ENCODE results near the gene PISD. TPM values are rescaled to one million over a fixed set of nuclear protein-coding genes. Genes with fewer than 3 reads are reported as not detected.

Gene PISD
- total RNA-seq, 1 experiment from 2014 or later: 36.0 TPM

DNA sequence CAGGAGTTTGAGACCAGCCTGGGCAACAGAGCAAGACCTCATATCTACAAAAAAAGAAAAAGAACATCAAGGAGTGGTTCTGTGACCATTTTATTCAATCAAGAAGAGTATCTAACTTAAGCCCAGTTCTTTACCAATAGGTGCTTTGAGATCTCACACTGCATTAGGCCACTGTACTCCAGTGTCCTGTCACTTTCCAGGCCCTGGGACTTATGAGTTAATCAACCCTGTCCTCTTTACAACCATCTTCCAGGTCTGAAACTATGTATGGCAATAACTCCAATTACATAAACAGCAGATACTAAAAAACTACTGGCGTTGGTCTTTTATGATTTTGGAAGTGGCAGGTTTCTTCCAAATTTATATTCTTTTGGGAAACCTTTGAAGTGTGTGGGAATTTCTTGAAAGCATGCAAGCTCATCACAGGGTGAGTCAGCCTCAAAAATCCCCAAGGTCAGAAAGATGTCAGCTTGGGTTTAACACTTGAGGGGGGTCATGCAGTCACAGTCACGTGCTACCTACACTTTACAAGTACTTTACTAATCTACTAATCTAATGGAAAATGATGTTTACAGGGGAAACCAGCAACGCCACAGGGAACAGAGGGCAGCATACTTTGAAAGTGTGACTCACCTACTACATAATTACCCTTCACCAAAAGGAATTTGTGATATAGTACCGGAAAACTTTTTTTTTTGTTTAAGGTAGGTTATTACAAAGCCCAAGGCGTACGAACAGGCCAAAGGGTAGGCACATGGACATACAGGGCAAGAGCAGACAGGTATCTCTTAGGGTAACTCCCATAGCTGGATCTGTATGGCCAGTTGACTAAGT, 15.6 kb downstream of the PISD start:
- Histone ChIP-seq H3F3A (ENCODE audit: low read length, unreplicated experiment) (peaks cover 6% of the 10 kb centered on the region), H3K27me3 (ENCODE audit: low read length) (no peaks in the 10 kb centered on the region), H3K9me3 (ENCODE audit: low read length) (no peaks in the 10 kb centered on the region), H2AFZ (ENCODE audit: low read length) (no peak overlapping the region), H3K36me3 (ENCODE audit: low read depth, low read length) (peaks cover 8% of the 10 kb centered on the region), H3K4me2 (ENCODE audit: low read length) (peak overlapping the region; percentile 16), H3K9ac (ENCODE audit: low read length) (peak overlapping the region; percentile 29), H3K27ac (ENCODE audit: low read length) (peak overlapping the region; percentile 81), H3K4me3 (ENCODE audit: low read length) (no peak overlapping the region), H4K20me1 (ENCODE audit: low read length) (no peaks in the 10 kb centered on the region), H3K9me2 (replicated peaks; ENCODE audit: low read length) (no peaks in the 10 kb centered on the region), H3K79me2 (ENCODE audit: low read length) (peaks cover 54% of the 10 kb centered on the region), H3K4me1 (ENCODE audit: insufficient read depth, low read length) (peaks cover 20% of the 10 kb centered on the region)
- TSS peak; percentile 25 for BruUV-seq (replicated peaks)
- ChIA-PET POLR2A (ENCODE audit: unreplicated experiment) (no interaction called here), CTCF (interaction anchor here (0.7 kb wide), 1 partner anchor 16 kb away, joined by 3 read pairs; the partner anchor contains the start of gene PISD)
- intact Hi-C loops (cut with micrococcal nuclease): no loop called here
- peak; percentile 72 for DNase-seq
- peak; percentile 90 for ATAC-seq
- TF ChIP-seq EZH2phosphoT487 (IDR thresholded peaks at IDR 0.05; ENCODE audit: borderline replicate concordance, low read length) (no peak), EZH2 (IDR thresholded peaks at IDR 0.05; ENCODE audit: low read length, unreplicated experiment) (no peak)
- TF ChIP-seq, protein P1, sequence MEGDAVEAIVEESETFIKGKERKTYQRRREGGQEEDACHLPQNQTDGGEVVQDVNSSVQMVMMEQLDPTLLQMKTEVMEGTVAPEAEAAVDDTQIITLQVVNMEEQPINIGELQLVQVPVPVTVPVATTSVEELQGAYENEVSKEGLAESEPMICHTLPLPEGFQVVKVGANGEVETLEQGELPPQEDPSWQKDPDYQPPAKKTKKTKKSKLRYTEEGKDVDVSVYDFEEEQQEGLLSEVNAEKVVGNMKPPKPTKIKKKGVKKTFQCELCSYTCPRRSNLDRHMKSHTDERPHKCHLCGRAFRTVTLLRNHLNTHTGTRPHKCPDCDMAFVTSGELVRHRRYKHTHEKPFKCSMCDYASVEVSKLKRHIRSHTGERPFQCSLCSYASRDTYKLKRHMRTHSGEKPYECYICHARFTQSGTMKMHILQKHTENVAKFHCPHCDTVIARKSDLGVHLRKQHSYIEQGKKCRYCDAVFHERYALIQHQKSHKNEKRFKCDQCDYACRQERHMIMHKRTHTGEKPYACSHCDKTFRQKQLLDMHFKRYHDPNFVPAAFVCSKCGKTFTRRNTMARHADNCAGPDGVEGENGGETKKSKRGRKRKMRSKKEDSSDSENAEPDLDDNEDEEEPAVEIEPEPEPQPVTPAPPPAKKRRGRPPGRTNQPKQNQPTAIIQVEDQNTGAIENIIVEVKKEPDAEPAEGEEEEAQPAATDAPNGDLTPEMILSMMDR (conservative IDR thresholded peaks at IDR 0.05; ENCODE audit: low read depth, low read length): no peak

DNA sequence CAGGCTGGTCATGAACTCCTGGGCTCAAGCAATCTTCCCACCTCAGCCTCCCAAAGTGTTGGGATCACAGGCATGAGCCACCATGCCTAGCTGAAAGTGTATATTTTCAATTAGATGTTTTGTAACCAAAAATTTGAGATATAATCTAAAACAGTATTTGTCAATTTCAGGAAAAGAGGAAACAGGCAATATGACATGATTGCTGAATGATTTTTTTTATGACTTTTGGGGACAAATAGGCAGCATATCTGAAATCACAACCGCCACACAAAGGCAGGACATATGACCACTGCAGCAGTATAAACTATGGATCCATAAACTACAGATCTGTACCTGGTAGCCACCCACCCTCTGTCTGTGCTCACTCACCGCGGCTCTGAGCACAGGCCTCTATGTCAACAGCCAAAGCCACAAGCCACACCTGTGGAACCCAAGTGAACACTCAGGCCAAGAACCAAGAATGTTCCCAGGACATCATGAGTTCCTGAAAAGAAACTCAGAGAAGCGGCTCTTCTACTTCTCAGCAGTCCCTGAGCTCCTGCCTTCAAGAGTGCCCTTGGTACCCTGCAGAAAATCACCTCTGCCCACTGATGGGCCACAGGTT, 22.5 kb downstream of the PISD start:
- H3K9ac ChIP-seq (ENCODE audit: low read length): no peak overlapping the region
- H3K9me2 ChIP-seq (replicated peaks; ENCODE audit: low read length): no peaks in the 10 kb centered on the region
- intact Hi-C loops (cut with micrococcal nuclease): no loop called here
- H3K27ac ChIP-seq (ENCODE audit: low read length): no peak overlapping the region
- H2AFZ ChIP-seq (ENCODE audit: low read length): no peak overlapping the region
- BruUV-seq (replicated peaks): no TSS peak
- no peaks in the 10 kb centered on the region for H3K9me3 ChIP-seq (ENCODE audit: low read length)
- DNase-seq (peak; percentile 38), ATAC-seq (peak; percentile 60)
- H4K20me1 ChIP-seq (ENCODE audit: low read length): no peaks in the 10 kb centered on the region
- ChIA-PET CTCF (interaction anchor here (0.6 kb wide), 1 partner anchor 228 kb away, joined by 3 read pairs; no protein-coding TSS in a partner anchor), POLR2A (ENCODE audit: unreplicated experiment) (no interaction called here)
- H3F3A ChIP-seq (ENCODE audit: low read length, unreplicated experiment): no peaks in the 10 kb centered on the region
- no peaks in the 10 kb centered on the region for H3K4me1 ChIP-seq (ENCODE audit: insufficient read depth, low read length)
- no peaks in the 10 kb centered on the region for H3K36me3 ChIP-seq (ENCODE audit: low read depth, low read length)
- no peaks in the 10 kb centered on the region for H3K27me3 ChIP-seq (ENCODE audit: low read length)
- no peak for TF ChIP-seq EZH2 (IDR thresholded peaks at IDR 0.05; ENCODE audit: low read length, unreplicated experiment)
- TF ChIP-seq, protein P1 (conservative IDR thresholded peaks at IDR 0.05; ENCODE audit: low read depth, low read length): no peak
- no peak for TF ChIP-seq EZH2phosphoT487 (IDR thresholded peaks at IDR 0.05; ENCODE audit: borderline replicate concordance, low read length)
- no peak overlapping the region for H3K4me2 ChIP-seq (ENCODE audit: low read length)
- peaks cover 64% of the 10 kb centered on the region for H3K79me2 ChIP-seq (ENCODE audit: low read length)
- no peak overlapping the region for H3K4me3 ChIP-seq (ENCODE audit: low read length)
